HEK293T (cell line): Measurements from ENCODE around the gene MBOAT1.

ENCODE experiments used
- CTBP1 ChIP-seq: fragments of 450-650 bp; IDR thresholded peaks from 2 replicates; pipeline ENCODE4 v1.6.1; 2016; ENCODE audit warnings: borderline replicate concordance
- FOXA1 ChIP-seq: fragments of 450-650 bp; IDR thresholded peaks from 2 replicates; pipeline ENCODE4 v1.6.1; 2016; ENCODE audit warnings: mild to moderate bottlenecking

DNA sequence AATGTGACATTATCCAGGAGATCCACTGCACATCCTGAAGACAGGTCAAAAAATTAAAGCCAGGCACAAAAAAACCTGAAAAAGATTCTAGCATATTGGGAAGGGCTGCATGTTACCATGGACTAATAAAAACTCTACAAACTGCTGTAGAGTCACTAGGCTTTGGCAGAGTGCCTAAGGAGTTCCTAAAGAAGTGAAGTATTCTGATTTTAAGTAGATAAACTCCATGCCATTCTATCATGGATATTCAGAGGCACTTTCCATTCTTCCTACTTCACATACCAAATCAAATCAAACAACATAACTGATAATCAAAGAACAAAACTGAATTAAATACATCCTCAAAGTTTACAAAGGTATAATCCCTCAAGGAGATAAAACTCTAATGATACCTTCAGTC, 3.0 kb upstream of the MBOAT1 start:
- TF ChIP-seq CTBP1 = no peak
- no peak for TF ChIP-seq FOXA1
